Hepatocyte (in vitro differentiated cells): Measurements from ENCODE around the gene SLC47A2. TPM values are rescaled to one million over a fixed set of nuclear protein-coding genes. Genes with fewer than 3 reads are reported as not detected.

ENCODE experiments used
- DNase-seq: peaks from one replicate; pipeline ENCODE4 v3.0.0-alpha.2; 2016; ENCODE audit warnings: low spot score
- H2AFZ ChIP-seq: fragments of 200-600 bp; sonication (generic); 2 replicates; pipeline ENCODE4 v1.6.0; 2016; ENCODE audit warnings: antibody characterized with exemption, mild to moderate bottlenecking
- H3K27ac ChIP-seq: fragments of 200-600 bp; sonication (generic); 2 replicates; pipeline ENCODE4 v1.5.1; 2016; ENCODE audit warnings: mild to moderate bottlenecking
- H3K27me3 ChIP-seq: fragments of 200-600 bp; sonication (generic); 2 replicates; pipeline ENCODE4 v1.6.1; 2016
- H3K36me3 ChIP-seq: fragments of 200-600 bp; sonication (generic); replicated peaks from 2 replicates; pipeline ENCODE4 v1.5.1; 2016; ENCODE audit warnings: low read depth; ENCODE audit not compliant: insufficient read depth
- H3K4me1 ChIP-seq: fragments of 200-600 bp; sonication (generic); 2 replicates; pipeline ENCODE4 v1.5.1; 2016; ENCODE audit warnings: mild to moderate bottlenecking, moderate library complexity; ENCODE audit not compliant: insufficient read depth
- H3K4me2 ChIP-seq: fragments of 200-600 bp; sonication (generic); 2 replicates; pipeline ENCODE4 v1.6.0; 2016
- H3K4me3 ChIP-seq: fragments of 200-600 bp; sonication (generic); 2 replicates; pipeline ENCODE4 v1.5.1; 2016; ENCODE audit warnings: mild to moderate bottlenecking
- H3K79me2 ChIP-seq: fragments of 200-600 bp; sonication (generic); 2 replicates; pipeline ENCODE4 v1.6.0; 2017; ENCODE audit warnings: mild to moderate bottlenecking
- H3K9me2 ChIP-seq: fragments of 200-600 bp; sonication (generic); replicated peaks from 2 replicates; pipeline ENCODE4 v1.6.0; 2017; ENCODE audit warnings: mild to moderate bottlenecking; ENCODE audit not compliant: insufficient read depth
- H3K9me3 ChIP-seq: fragments of 200-600 bp; sonication (generic); 2 replicates; pipeline ENCODE4 v1.5.1; 2016; ENCODE audit warnings: low read depth, mild to moderate bottlenecking
- H4K20me1 ChIP-seq: fragments of 200-600 bp; sonication (generic); 2 replicates; pipeline ENCODE4 v1.6.0; 2016; ENCODE audit warnings: mild to moderate bottlenecking; ENCODE audit not compliant: insufficient read depth, poor library complexity, severe bottlenecking
- EZH2 ChIP-seq: fragments of 200-600 bp; sonication (generic); IDR thresholded peaks from 2 replicates; pipeline ENCODE4 v1.6.1; 2016; ENCODE audit warnings: antibody characterized with exemption, mild to moderate bottlenecking, borderline replicate concordance
- EZH2phosphoT487 ChIP-seq: fragments of 200-600 bp; sonication (generic); IDR thresholded peaks from one replicate; pipeline ENCODE4 v1.6.1; 2018; ENCODE audit warnings: antibody characterized with exemption, mild to moderate bottlenecking, low read depth, moderate library complexity; ENCODE audit not compliant: unreplicated experiment, severe bottlenecking
- WGBS: methylation state at CpG from one replicate; pipeline ENCODE4 v1.1.6; 2016; ENCODE audit warnings: low lambda C conversion rate; ENCODE audit errors: missing lambda C conversion rate; 5-methylcytosine and 5-hydroxymethylcytosine counted together
- polyA plus RNA-seq: library from polyadenylated mRNA; unstranded; fragments of >200 nt; fragmentation: Nextera tagmentation; extraction: Ambion mirVana; gene quantifications from 2 replicates; pipeline ENCODE4 v1.2.1, GENCODE V29; 2016
- total RNA-seq: library from RNA; depleted of rRNA; stranded (reverse); fragments of >200 nt; gene quantifications from 2 replicates; pipeline ENCODE4 v1.2.3, GENCODE V29; 2014
- TF ChIP-seq, protein P1 (sequence below): fragments of 200-600 bp; sonication (generic); IDR thresholded peaks from 2 replicates; pipeline ENCODE4 v1.5.1; 2016; ENCODE audit warnings: antibody characterized with exemption, mild to moderate bottlenecking; ENCODE audit not compliant: poor library complexity

The SLC47A2 gene
- total and polyA plus RNA-seq, 2 experiments from 2014 or later, result 0.07 TPM; not detected in 1

DNA sequence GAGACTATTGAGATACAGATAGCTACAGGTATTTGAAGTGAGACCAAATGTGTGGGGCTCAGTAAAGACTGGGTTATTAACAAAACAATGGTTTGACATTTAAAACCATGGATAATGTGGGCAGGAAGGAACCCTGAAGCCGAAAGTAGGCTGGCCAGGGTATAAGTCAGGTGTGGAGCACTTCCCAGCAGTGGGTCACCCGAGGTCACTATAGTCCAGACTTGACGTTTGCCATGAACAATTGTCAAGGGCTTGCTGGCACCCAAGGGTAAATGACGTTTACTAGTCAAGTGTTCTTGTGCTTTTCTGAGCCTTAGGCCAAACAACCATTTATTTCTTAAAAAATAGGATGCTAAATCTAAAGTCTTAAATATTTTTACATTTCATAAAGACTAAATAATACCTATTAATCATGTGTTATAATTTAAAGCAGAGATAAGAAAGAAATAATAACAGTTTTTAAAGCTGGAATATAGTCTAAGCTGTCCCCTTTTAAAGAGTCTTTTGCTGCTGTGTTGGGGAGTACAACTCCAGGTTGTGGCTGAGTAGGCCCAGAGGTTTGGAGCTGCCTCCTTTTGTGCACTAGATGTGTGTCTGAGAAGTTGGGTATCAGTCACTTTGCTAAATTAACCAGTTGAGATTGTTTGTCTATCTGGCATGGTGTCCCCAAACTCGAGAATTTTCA is 52.1 kb downstream of the SLC47A2 start:
- peaks cover 8% of the 10 kb centered on the region for H3K79me2 ChIP-seq
- no peaks in the 10 kb centered on the region for H3K27me3 ChIP-seq
- H2AFZ ChIP-seq, result no peak overlapping the region
- H3K4me2 ChIP-seq, result no peak overlapping the region
- no peaks in the 10 kb centered on the region for H3K9me2 ChIP-seq
- H3K4me3 ChIP-seq, result no peak overlapping the region
- no peak overlapping the region for H3K27ac ChIP-seq
- 78% methylated on average over 5 of the region's 5 CpGs for WGBS
- peaks cover 3% of the 10 kb centered on the region for H3K36me3 ChIP-seq
- no peaks in the 10 kb centered on the region for H4K20me1 ChIP-seq
- TF ChIP-seq, protein P1, sequence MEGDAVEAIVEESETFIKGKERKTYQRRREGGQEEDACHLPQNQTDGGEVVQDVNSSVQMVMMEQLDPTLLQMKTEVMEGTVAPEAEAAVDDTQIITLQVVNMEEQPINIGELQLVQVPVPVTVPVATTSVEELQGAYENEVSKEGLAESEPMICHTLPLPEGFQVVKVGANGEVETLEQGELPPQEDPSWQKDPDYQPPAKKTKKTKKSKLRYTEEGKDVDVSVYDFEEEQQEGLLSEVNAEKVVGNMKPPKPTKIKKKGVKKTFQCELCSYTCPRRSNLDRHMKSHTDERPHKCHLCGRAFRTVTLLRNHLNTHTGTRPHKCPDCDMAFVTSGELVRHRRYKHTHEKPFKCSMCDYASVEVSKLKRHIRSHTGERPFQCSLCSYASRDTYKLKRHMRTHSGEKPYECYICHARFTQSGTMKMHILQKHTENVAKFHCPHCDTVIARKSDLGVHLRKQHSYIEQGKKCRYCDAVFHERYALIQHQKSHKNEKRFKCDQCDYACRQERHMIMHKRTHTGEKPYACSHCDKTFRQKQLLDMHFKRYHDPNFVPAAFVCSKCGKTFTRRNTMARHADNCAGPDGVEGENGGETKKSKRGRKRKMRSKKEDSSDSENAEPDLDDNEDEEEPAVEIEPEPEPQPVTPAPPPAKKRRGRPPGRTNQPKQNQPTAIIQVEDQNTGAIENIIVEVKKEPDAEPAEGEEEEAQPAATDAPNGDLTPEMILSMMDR, result no peak
- no peak for TF ChIP-seq EZH2
- TF ChIP-seq EZH2phosphoT487, result no peak
- no peaks in the 10 kb centered on the region for H3K9me3 ChIP-seq
- peaks cover 5% of the 10 kb centered on the region for H3K4me1 ChIP-seq
- no peak for DNase-seq

DNA sequence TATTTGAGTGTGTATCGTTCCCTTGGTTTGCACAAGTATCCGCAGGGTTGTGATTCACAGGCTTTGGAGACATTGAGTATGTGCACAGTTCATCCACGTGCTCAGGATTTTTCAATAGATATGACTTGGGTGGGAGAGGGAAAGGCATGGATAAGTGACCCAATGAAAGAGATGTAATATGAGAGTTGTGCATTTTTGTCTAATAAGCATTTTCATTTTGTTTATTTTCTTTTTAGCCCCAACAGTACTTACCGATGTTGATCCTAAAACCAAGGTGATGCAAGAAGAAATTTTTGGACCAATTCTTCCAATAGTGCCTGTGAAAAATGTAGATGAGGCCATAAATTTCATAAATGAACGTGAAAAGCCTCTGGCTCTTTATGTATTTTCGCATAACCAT is 53.3 kb downstream of the SLC47A2 start:
- H2AFZ ChIP-seq, result no peak overlapping the region
- DNase-seq, result no peak
- H3K79me2 ChIP-seq, result peaks cover 15% of the 10 kb centered on the region
- no peaks in the 10 kb centered on the region for H4K20me1 ChIP-seq
- no peak overlapping the region for H3K4me2 ChIP-seq
- H3K36me3 ChIP-seq, result peaks cover 3% of the 10 kb centered on the region
- no peaks in the 10 kb centered on the region for H3K9me2 ChIP-seq
- TF ChIP-seq, protein P1, result no peak
- no peak for TF ChIP-seq EZH2
- TF ChIP-seq EZH2phosphoT487, result no peak
- H3K9me3 ChIP-seq, result no peaks in the 10 kb centered on the region
- no peaks in the 10 kb centered on the region for H3K27me3 ChIP-seq
- no peak overlapping the region for H3K27ac ChIP-seq
- H3K4me1 ChIP-seq, result peaks cover 5% of the 10 kb centered on the region
- WGBS, result 97% methylated on average over 6 of the region's 6 CpGs
- no peak overlapping the region for H3K4me3 ChIP-seq

DNA sequence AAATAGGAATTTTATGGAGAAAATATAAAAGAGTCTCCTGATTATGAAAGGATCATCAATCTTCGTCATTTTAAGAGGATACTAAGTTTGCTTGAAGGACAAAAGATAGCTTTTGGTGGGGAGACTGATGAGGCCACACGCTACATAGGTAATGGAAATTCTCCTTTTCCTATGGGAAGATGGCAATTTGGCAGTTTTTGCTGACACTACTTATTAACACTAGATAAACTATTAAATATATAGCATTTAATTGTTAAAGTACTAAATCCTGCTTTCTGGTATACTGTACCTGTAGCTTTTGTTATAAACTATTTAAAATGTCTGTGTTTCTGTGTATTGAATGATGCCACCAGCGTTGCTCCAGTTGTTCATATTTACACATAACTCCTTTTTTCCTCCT is 55.3 kb downstream of the SLC47A2 start:
- no peak overlapping the region for H3K27ac ChIP-seq

More for the DNA sequence above, 55.3 kb downstream of the SLC47A2 start:
- Histone ChIP-seq H3K79me2 (peaks cover 15% of the 10 kb centered on the region), H3K9me3 (no peaks in the 10 kb centered on the region), H3K4me2 (no peak overlapping the region), H3K9me2 (no peaks in the 10 kb centered on the region), H3K27me3 (no peaks in the 10 kb centered on the region), H4K20me1 (no peaks in the 10 kb centered on the region), H3K4me3 (no peak overlapping the region), H3K4me1 (peaks cover 5% of the 10 kb centered on the region), H2AFZ (no peak overlapping the region), H3K36me3 (peaks cover 3% of the 10 kb centered on the region)
- DNase-seq, result no peak
- 94% methylated on average over 3 of the region's 3 CpGs for WGBS
- TF ChIP-seq, protein P1, result no peak
- TF ChIP-seq EZH2 (no peak), EZH2phosphoT487 (no peak)
